Activated CD4-positive, alpha-beta T cell treated with anti-CD3 and anti-CD28 coated beads, Interleukin-2, amount 50 U/mL, for 16 hours (primary cell): ENCODE measurements around the gene CLTC.

Source experiments
- DNase-seq: peaks from one replicate; pipeline ENCODE4 v3.0.0-alpha.2; 2020

The CLTC gene

DNA sequence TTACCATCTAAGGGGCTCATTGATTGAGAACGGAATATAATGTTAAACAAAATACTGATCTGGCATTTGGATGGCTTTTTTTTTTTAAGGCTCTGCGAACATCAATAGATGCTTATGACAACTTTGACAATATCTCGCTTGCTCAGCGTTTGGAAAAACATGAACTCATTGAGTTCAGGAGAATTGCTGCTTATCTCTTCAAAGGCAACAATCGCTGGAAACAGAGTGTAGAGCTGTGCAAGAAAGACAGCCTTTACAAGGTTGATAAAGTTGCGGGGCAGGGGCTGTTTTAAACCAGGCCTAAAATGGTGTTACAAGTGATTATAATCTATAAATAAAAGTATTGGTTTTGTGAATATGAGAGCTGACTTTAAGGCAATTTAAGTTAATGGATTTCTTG lies 65.3 kb downstream of the CLTC start:
- no peak for DNase-seq

DNA sequence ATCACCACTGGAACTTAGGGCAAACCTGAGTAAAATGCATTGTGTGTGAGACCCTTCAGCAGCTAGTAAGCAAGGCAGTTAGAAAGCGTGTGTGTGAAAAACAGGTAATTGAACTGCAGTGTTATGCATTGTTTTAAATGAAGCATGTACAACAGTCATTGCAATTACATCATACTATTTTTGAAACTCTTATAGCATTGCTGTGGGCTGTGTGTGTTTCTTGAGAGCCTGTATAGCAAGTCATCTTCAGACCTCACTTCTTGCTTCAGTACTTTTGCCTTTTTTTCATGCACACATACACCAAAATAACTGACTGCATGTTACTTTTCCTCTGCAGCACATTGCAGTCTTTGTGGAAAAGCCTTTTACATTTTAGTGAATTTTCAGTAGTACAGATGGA lies 68.3 kb downstream of the CLTC start:
- no peak for DNase-seq

DNA sequence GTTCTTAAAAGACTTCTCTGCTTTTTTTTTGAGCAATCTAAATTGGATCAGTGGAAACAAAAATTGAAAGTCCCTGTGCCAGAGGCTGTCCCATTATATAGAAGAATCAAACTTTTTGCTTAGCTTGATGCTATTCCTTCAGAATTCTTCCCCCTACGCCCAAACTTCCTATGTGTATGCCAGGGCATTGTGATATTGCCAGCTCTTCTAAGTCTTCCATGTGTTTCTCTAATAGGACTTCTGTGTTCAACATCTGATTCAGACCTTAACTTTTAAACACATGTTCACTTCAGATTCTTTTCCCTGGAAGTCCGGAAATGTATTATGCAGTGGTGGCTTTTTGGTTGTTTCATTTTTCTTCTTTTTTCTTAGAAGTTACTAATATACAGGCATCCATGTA lies 68.8 kb downstream of the CLTC start:
- no peak for DNase-seq

DNA sequence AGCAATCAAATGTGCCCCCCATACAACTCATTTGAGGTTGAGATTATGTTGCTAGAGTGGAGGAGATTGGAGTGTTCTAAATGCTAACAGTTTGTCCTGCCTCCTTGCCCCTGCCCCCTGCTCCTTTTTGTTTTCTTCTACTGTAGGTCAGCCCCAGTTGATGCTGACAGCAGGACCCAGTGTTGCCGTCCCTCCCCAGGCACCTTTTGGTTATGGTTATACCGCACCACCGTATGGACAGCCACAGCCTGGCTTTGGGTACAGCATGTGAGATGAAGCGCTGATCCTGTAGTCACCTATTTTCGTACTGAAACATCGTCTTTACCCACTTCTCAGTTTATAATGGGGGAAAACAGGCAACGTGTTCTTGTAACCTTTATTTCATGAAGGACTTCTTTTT lies 73.9 kb downstream of the CLTC start:
- no peak for DNase-seq

DNA sequence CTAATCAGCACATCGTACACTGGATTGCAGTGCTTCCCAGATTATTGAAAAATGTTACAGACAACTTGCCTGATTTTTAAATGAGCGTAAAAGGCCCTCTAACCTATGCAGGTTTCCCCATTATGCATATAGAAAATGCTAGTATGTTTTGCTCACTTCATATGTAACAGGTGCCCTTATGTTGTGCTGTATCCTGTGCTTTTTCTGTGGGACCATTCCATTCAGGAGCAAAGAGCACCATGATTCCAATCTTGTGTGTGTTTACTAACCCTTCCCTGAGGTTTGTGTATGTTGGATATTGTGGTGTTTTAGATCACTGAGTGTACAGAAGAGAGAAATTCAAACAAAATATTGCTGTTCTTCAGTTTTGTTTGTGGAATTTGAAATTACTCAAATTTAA lies 74.6 kb downstream of the CLTC start:
- no peak for DNase-seq

DNA sequence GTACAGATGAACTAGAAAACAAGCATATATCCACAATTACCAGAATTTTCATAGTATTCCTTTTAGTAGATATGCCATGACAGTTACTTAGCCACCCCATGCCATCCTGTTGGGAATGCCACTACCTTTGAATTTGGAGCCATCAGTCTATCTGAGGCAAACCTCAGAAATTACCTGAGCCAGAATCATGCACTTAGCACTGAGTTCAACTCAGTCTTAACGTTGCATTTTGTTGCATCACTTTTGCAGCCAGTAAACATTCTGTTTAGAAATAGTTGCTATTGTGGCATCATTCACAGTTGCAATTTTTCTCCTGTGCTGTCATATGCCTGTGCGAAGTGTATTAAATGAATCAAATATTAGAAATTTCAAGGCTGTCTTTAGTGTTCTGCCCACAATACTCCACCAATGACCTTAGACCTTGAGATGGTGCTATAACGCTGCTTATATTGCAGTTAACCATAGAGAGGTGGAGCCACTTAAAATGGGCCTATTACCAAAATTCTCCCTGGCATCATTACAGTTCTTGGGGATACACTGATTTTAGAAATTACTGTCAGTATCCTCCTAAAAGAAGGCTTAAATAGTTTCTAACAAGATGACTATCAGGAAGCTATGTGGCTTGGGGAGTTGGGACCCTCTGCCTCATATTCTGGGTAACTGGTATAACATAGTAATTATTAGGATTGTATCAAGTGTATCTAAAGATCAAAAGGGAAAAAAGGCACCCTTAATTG lies 76.4 kb downstream of the CLTC start:
- no peak for DNase-seq

DNA sequence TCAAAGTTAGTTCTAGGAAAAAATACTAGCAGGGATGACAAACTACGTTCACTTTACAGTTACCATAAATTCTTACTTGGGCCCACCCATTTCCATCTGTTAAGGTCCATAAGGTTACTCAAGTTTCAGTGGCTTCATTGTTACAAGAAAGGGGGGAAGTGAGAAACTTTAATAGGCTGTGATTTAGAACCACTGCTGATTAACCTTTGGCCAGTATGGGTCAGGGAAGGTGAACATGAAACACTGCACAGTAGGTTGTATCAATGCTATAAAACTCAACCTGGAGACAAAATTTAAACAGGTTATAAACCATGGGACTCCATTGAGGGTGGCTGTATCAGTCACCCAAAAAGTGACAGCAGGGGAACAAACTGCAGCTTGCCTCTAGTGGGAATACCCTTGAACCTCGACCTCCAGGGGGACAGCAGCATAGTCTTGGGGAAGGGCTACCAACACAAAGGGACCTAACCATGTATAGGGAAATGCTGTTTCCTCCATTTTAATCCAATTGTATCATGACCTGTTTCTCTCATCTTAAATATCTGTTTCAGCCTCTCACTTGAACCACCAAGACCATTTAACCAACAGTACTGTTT lies 77.1 kb downstream of the CLTC start:
- no peak for DNase-seq

DNA sequence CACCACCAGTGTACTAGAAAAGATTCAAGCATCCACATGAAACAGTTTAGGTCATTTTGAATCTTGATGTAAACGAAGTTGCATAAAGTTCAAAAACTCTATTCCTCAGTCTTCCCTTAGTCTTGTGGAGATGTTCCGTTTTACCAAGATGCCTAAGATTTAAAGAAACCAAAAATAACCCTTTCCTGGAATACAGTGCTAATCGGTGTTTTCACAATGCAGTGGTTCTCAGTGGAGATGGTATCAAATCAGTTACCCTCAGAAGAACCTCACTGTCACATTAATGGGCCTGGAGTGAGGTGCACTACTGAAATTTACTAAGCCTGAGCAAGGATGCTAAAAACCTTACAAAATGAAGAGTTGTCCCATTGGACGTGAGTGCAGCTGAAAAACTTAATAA lies 78.4 kb downstream of the CLTC start:
- DNase-seq = no peak

DNA sequence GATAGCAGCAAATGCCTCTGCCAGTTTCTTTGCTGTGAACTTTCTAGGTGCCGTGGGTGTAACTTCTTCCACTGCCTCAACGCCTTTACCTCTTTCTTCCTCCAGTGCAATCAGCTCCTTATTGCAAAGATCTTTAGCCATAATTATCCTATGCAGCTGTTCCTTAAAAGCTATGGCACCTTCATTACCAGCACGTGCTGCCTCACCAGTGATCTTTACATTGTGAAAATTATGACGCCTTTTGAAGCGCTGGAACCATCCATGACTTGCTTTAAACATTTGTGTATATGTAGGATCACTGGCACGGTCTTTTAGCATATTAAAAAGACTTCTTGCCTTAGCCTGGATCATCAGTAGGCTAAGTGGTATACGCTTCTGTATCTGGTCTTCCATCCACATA lies 79.5 kb downstream of the CLTC start:
- DNase-seq = no peak

DNA sequence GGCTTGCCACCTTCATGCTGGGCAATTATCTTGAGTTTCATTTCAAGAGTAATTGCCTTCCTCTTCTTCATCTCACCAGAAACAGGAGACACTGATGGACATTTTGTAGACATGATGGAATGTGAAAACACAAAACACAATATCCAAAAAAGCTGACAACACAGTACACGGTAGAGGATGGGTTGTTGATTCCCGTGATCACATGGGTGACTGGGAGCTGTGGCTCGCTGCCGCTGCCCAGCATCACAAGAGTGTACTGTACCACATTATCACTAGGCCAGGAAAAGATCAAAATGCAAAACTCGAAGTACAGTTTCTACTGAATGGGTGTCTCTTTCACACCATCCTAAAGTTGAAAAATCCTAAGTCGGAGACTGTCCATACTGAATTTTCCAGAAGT lies 80.1 kb downstream of the CLTC start:
- DNase-seq = no peak

DNA sequence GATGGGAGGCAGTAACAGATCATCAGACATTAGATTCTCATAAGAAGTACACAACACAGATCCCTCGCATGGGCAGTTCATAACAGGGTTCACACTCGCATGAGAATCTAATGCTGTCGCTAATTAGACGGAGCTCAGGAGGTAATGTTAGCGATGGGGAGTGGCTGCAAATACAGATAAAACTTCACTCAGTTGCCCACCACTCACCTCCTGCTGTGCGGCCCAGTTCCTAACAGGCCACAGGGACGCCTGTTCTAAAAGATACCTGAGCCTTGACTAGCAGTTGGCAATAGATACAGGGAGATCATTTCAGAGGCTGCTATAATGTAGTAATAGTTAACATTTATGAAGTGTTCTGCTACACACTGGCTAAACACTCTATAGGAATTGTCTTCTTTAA lies 82.6 kb downstream of the CLTC start:
- no peak for DNase-seq

DNA sequence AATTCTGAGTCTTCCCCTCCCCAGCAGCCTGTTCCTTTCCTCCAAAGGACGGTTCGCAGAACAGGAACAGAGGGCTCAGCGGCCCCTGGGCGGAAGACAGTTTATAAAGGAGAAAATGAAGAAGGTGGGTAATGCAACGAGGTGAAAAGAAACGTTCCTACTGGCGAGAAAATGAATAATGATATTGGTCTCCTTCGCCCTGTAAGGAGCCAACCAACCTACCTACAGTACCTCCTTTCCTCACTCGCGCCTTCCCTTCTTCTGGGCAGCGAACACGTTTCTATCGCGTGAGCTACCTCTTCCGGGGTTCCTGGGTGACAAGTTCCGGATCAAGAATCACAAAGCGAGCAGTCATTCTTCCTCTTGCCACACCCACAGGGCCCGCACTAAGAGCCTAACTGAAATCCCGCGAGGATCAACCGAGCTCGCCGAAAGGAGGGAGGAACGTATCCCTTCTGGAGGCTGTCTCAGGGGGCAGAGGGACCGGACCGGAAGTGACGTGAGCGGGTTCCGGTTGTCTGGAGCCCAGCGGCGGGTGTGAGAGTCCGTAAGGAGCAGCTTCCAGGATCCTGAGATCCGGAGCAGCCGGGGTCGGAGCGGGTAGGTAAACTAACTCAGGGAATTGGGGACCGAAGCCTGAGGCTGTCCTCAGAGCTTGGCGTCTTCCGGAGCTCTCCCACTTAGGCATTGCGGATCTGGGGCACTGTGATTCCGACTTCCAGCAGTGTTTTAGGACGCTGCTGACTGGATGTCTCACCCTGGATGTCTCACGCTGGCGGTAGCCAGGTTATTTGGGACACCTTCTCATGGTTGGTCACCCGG lies 87.7 kb downstream of the CLTC start, which contains the start of the genes PTRH2 and VMP1:
TSS of gene PTRH2 (minus strand) at position 282 of the 822 bp plus-strand sequence. CDS start 9,452 bp downstream, outside the sequence.
TSS of gene VMP1 (plus strand) at position 506 of the 822 bp plus-strand sequence. CDS start 23,793 bp downstream, outside the sequence.
- DNase-seq = peak; percentile 99

DNA sequence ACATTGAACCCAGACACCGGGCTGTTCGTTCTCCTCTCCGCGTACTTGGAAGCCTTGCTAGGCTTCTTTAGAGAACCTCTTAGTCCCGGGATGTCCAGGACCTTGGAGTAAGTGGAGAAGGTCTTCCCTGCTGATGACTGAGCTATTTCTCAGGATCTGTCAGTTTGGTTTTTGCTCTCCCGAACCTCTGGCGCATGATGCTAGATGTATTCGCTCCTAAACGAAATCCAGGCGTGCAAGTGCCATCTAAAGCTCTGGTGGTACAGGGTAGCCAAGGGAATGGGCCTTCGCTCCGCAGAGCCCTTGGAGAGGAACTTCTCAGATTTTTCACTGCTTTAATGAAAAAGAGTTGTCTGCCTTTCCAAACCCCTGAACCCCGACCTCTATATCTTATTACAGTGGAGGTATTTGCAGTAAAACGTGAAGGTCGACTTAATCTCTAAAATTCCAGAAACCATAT lies 88.3 kb downstream of the CLTC start:
- no peak for DNase-seq

DNA sequence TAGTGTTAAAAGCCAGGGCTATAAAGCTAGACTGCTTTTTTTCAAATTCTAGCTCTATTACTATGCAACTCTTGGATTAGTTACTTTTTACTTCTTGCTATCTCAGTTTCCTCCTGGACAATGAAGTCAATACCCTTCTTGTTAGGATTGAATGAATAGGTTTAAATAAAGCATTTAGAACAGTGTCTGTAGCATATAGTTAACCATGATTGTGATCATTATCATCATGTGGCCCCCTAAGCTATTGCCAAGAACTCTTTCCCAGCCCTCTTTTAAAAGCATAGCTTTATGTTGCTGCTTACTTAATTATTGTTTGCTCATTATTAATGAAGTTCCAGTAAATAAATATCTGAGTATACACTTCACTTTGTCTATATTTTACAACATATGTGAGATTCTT lies 92.2 kb downstream of the CLTC start:
- DNase-seq = no peak

DNA sequence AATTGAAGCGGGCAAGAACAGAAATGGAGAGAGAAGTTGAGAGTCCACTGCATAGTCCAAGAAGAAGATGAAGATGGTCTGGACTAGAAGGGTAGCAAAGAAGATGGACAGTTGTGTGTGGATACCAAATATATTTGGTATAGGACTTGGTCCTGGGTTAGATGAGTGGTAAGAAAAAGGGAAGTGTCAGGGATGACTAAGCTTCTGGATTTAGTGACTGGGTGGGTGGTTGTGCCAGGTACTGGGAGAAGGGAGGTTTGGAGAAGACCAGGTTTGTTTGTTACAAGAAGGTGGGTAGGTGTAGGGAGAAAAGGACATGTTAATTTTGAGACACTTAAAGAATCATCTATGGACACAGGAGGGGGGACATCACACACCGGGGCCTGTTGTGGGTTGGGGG lies 93.2 kb downstream of the CLTC start:
- DNase-seq = no peak

DNA sequence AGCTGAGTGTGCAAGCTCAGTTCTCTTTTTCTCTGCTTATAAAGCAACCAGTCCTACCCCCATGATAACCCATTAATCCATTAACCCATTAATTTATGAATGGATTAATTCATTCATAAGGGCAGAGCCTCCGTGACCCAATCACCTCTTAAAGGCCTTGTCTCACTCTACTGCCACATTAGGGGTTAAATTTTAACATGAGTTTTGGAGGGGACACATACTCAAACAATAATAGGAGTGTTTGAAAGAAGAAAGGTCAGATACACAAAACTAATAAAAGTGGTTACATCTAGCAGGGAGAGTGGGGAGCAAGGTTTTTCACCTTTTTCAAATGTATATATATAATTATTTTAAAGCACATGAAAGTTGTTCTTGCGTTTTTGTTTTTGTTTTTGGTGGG lies 94.6 kb downstream of the CLTC start:
- no peak for DNase-seq

DNA sequence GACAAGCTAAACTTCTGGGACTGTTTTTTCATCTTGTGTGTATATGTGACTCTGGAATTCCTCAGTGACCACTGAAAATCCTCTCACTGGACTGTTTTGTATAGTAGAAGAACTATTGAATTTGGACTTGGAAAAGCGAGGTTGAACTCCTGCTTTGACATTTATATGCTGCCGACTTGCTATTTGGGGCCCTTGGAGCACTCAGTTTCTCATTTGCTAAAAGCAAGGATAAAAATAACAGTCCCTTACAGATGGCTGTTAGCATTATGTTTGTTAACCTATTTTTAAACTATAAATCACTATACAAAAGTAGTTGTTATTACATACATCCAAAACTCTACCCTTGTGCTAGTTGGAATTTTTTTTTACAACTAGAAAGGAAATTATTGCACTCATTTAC lies 96.7 kb downstream of the CLTC start:
- no peak for DNase-seq

DNA sequence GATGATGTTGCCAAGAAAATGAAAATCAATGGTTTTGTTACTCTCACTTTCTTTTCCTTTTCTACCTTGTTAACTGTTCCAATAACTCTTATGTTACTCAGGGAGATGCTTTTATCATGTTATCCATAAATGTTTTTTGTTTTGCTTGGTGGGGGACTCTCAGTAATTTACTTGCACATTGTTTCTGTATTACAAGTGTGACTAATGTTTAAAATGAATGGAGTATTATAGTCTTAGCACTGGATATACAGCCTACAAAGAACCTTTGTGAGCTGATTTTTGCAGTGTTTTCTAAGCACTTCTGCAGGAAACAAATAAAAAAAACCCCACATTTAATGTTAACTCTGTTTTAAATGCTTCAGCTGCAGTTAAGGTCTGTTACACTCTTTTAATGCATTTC lies 99.8 kb downstream of the CLTC start:
- DNase-seq = no peak

DNA sequence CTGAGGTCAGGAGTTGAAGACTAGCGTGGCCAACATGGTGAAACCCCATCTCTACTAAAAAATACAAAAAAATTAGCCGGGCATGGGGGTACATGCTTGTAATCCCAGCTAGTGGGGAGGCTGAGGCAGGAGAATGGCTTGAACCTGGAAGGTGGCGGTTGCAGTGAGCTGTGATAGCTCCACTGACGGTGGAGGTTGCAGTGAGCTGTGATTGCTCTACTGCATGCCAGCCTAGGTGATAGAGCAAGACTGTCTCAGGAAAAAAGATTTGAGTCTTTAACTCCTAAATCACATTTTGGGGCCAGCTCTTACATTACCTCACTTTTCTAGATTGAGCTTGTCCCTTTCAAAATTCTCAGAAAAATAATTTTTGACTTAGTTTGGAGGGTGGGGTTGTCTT lies 102.9 kb downstream of the CLTC start:
- no peak for DNase-seq

DNA sequence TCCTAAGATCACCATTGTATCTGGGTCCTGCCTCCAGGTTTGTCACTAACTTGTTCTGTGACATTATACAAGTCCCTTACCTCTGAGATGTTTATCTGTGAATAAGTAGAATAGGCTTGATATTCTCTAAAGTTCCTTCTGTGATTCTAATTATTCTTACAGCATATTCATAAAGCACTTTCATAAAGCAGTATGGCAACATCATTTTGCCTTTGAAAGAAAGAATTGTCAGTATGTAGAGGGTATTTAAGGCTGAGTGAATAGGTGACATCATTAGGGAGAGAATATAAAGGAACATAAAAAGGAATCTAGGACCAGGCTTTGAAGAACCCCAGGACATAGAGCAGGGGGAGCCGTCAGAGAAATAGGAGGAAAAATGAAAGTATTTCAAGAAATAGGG lies 103.3 kb downstream of the CLTC start:
- no peak for DNase-seq

DNA sequence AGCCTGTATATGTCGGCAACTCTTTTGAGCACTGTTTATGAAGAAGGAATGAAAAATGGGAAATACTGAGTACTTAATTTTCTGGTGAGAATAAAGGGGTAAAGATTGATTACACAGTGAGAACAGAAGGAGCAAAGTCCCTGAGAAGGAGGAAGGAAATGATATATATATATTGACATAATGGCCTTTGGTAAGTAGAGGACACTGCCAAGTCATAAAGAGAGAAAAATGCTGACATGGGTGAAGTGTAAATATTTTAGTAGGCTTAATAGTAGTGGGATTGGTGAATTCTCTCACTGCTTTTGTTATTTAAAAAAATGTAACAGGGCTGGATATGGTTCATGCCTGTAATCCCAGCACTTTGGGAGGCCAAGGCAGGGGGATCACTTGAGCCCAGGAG lies 103.9 kb downstream of the CLTC start:
- DNase-seq = no peak

DNA sequence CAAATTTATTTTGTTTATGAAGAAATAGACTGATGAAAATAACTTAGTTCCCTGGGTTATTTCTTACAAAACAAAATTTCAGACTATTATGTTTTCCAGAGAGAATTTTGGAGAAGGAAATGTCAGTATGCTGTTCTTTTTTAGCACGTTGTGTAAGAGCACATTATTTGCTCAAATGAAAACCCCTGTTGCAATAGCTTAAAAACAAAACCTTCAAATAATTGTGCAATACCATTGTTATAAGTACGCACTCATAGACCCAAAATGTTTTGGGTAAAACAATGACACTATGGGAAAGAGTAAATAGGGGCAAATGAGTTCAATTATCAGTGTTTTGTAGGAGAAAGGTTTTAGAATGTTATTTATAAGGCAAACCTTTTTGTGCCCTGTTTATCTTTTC lies 106.0 kb downstream of the CLTC start:
- no peak for DNase-seq

DNA sequence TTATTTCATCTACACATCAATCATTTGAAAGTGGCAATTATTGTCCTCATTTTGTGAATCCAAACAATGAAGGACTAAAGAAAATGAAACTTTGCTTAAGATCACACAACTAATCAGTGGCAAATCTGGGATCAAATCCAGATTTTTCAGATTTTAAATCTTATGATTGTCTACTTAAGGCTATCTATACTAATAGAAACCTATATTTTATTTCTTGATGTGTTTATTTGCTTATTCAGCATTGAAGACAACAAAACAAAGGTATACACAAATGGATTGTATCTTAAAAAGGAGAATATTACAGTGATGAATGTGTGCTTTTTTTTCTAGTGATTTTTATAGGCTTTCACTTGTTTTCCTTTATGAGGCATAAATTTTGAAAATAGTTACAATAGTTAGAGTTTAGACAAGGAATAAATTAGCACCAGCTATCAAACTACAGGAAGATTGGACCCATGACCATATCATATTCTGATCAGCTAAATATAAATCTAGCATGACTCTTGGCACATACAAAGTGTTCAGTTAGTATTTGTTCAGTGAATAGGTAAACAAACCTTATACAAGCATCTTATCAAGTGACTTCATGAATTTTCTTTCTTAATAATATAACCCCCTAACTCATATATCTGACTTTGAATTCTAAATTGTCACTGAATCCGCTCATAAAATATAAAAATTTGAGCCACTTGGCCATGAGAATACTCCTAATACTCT lies 108.3 kb downstream of the CLTC start:
- DNase-seq = no peak
